ENCODE data around the gene LSM10.
A peak's percentile ranks its signal among the peaks of the same experiment; 100 is the strongest.

LSM10 gene

DNA sequence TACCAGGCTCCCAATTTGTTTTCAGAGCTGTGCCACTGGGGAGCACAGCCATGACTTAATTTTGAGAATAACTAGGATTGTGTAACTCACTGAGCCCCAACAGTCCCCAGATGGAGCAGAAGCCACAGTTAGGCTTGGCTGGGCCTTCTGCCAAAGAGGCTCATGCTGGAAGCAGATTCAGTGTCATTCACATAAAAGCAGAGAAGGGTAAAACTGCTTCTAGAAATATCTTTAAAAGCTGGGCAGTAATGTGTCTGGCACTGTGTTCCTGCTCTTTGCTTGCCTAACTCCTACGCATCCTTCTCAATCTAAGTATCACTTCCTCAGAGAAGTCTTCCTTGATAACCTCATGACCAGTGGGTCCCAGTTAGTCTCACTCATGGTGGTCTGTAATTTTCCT is 32.3 kb downstream of the LSM10 start:
- Mint-ChIP-seq H3K27ac (peak overlapping the region; percentile 89), H3K4me1 (ENCODE audit: low read depth) (peaks cover 33% of the 10 kb centered on the region)

DNA sequence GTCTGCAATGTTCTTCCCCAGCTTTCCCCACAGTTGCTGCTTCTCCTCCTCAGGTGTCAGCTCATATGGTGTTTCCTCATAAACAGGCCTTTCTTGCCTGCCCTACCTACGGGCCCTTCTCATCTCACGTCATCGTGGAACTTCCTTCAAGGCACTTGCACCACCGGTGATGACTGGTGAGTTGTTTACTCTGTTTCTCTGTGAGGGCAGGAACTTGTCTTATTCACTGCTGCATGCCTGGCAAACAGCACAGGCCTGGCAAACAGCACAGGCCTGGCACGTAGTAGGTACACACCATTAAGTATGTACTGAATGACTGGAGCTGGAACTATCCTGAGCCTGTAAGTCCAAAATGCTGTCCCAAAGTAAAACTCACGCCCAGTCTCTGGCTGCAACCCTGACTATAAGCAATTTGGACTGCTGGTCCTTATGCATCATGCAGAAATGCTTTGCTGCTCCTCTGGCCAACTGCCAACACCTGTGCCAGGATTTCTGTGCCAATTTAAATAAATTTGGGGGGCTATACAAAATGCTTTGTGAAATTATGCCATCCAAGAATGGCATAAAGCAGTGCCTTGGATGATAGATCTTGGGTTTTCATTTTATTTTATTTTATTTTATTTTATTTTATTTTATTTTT is 37.7 kb downstream of the LSM10 start:
- Mint-ChIP-seq H3K9me3 (no peaks in the 10 kb centered on the region), H3K27ac (peak overlapping the region; percentile 90), H3K36me3 (ENCODE audit: low read depth) (peaks cover 32% of the 10 kb centered on the region), H3K27me3 (ENCODE audit: low read depth) (no peaks in the 10 kb centered on the region), H3K4me3 (peak overlapping the region; percentile 1), H3K4me1 (ENCODE audit: low read depth) (peaks cover 8% of the 10 kb centered on the region)
- no peak for DNase-seq (ENCODE audit: low spot score)

More for the DNA sequence above, 32.3 kb downstream of the LSM10 start:
- DNase-seq (ENCODE audit: low spot score) = no peak
- Mint-ChIP-seq H3K4me3 (no peak overlapping the region), H3K36me3 (ENCODE audit: low read depth) (peaks cover 21% of the 10 kb centered on the region), H3K9me3 (no peaks in the 10 kb centered on the region), H3K27me3 (ENCODE audit: low read depth) (no peaks in the 10 kb centered on the region)

DNA sequence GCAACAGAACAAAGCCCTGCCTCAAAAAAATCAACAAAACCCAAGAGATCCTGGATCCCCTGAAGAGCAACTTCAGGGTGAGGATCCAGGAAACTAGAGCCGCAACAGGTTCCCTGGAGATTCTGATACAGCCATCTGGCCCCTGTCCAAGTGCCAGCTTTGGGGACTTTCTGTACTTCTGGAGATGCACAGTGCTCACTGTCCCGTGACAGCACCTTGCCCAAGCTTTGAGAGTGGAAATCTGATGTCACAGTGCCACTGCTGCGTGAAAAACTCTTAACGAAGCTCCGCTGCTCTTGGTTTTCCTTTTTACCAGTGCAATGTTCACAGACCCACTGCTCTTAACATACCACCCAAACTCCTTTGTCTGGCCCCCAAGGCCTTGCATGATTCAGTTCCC is 38.3 kb downstream of the LSM10 start:
- peak overlapping the region; percentile 1 for H3K4me3 Mint-ChIP-seq
- no peaks in the 10 kb centered on the region for H3K9me3 Mint-ChIP-seq
- H3K27me3 Mint-ChIP-seq (ENCODE audit: low read depth) = no peaks in the 10 kb centered on the region
- peak overlapping the region; percentile 90 for H3K27ac Mint-ChIP-seq
- H3K36me3 Mint-ChIP-seq (ENCODE audit: low read depth) = peaks cover 34% of the 10 kb centered on the region
- DNase-seq (ENCODE audit: low spot score) = no peak
- peaks cover 8% of the 10 kb centered on the region for H3K4me1 Mint-ChIP-seq (ENCODE audit: low read depth)

DNA sequence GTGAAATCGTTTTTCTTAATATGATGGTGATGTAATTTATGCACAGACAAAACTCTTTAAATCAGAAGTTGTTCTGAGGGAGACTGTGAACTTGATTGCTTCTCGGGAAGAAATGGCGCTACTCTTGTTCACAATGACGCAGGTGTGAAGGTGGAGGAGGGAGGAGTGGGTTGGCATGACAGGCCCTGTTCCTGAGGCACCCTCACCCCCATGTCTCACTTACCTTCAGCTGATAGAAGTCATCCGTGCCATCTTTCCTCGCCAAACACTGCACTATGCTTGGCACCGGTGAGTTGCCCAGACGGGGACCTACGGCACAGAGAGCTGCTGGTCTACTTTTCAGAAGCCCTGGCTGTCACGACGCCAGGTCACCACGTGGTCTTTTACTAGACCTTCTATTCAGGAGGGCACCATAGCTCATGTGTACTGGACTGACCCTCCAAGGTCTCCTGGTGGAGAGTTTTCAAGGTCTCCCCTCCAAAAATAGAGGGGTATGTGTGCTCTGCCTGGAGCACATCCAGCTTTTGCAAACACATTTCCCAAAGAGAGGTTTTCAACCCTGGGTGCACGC is 39.1 kb downstream of the LSM10 start:
- H3K27ac Mint-ChIP-seq = peak overlapping the region; percentile 11

GRCh38 chr1:36355811-36356210 is 41.9 kb downstream of the LSM10 start:
- no peak overlapping the region for H3K27ac Mint-ChIP-seq
- DNase-seq (ENCODE audit: low spot score) = no peak
- H3K4me1 Mint-ChIP-seq (ENCODE audit: low read depth) = peaks cover 13% of the 10 kb centered on the region
- H3K4me3 Mint-ChIP-seq = no peak overlapping the region
- H3K9me3 Mint-ChIP-seq = no peaks in the 10 kb centered on the region
- peaks cover 41% of the 10 kb centered on the region for H3K36me3 Mint-ChIP-seq (ENCODE audit: low read depth)
- no peaks in the 10 kb centered on the region for H3K27me3 Mint-ChIP-seq (ENCODE audit: low read depth)

More for the DNA sequence above, 39.1 kb downstream of the LSM10 start:
- Mint-ChIP-seq H3K4me1 (ENCODE audit: low read depth) (peaks cover 8% of the 10 kb centered on the region), H3K36me3 (ENCODE audit: low read depth) (peaks cover 40% of the 10 kb centered on the region), H3K4me3 (no peak overlapping the region), H3K27me3 (ENCODE audit: low read depth) (no peaks in the 10 kb centered on the region), H3K9me3 (no peaks in the 10 kb centered on the region)
- no peak for DNase-seq (ENCODE audit: low spot score)

GRCh38 chr1:36354486-36354885 is 43.2 kb downstream of the LSM10 start:
- Mint-ChIP-seq H3K27me3 (ENCODE audit: low read depth) (no peaks in the 10 kb centered on the region), H3K9me3 (no peaks in the 10 kb centered on the region), H3K4me3 (no peak overlapping the region), H3K27ac (peak overlapping the region; percentile 39), H3K4me1 (ENCODE audit: low read depth) (peaks cover 12% of the 10 kb centered on the region), H3K36me3 (ENCODE audit: low read depth) (peaks cover 43% of the 10 kb centered on the region)
- DNase-seq (ENCODE audit: low spot score) = no peak

GRCh38 chr1:36352910-36353878 is 44.5 kb downstream of the LSM10 start:
- no peaks in the 10 kb centered on the region for H3K27me3 Mint-ChIP-seq (ENCODE audit: low read depth)
- H3K4me1 Mint-ChIP-seq (ENCODE audit: low read depth) = peaks cover 11% of the 10 kb centered on the region

DNA sequence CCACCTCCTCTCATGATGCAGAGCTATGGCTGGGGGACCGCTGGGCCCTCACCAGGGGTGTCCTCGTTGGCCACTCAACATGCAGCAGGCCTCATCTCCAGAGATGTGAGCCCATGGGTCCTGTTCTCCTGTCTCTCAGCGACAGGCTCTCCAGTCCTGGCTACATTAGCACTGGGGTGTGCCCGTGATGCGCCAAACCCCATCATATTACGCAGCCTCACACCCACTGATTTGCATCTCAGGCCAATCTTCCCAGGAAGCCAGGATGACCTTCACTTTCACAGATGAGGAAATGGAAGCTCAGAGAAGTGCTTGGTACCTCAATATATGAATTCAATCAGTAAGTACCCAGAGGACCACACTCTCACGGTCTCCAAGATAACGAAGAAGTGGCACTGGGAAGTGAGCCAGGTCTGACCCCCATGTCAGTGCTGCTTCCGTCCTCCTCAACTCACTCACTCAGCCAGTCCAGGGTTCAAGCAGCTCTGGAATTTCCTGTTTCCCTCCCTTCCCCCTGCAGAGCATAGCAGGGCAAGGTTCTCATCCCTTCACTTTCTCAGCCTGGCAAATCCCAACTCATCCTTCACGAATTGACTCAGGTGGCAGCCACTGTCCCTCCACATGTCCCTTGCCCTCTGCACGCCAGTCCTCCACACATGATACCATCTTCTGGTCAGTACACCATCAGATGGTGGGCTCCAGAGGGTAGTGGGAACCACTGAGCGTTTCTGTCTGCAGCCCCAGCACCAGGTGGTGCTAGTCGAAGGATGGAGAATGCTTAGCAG is 45.4 kb downstream of the LSM10 start:
- no peak overlapping the region for H3K27ac Mint-ChIP-seq
- peaks cover 40% of the 10 kb centered on the region for H3K36me3 Mint-ChIP-seq (ENCODE audit: low read depth)
- H3K4me3 Mint-ChIP-seq = no peak overlapping the region
- H3K27me3 Mint-ChIP-seq (ENCODE audit: low read depth) = no peaks in the 10 kb centered on the region
- H3K4me1 Mint-ChIP-seq (ENCODE audit: low read depth) = peaks cover 11% of the 10 kb centered on the region
- DNase-seq (ENCODE audit: low spot score) = no peak
- H3K9me3 Mint-ChIP-seq = no peaks in the 10 kb centered on the region

More at GRCh38 chr1:36352910-36353878, 44.5 kb downstream of the LSM10 start:
- no peak for DNase-seq (ENCODE audit: low spot score)
- Mint-ChIP-seq H3K9me3 (no peaks in the 10 kb centered on the region), H3K36me3 (ENCODE audit: low read depth) (peaks cover 38% of the 10 kb centered on the region), H3K27ac (no peak overlapping the region), H3K4me3 (no peak overlapping the region)

DNA sequence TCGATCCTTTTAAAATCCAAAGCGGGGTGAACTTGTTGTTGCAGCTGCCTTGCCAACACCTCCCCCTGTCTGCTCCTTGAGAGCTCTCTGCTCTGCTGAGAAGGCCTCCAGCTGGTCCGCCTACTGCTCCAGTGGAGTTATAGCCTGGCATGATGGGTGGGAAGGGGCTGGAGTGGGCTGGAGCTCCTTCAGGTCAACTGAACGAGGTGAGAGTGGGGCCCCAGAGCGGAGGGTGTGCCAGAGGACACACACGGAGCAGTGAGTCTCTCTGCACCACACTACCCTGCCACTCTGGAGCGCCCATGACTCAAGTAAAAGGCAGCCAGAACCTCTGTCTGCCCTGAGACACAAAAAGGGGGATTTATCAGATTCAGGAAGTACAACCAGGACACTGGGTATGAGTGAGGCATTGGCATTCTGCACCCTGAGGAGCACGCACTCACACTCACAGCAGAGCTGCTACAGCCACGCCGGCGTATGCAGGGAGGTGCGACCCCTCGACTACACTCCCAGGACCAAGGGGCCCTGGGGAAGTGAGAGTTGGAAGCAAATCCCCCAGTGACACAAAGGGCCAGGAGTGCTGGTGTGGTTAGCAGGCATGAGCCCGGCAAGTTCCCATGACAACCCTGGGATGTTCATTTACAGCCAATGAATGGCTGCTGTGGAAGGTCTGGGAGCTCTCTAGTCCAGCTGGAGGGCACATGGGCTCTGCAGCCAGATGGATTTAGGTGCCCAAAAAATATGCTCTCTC is 46.3 kb downstream of the LSM10 start:
- no peak overlapping the region for H3K27ac Mint-ChIP-seq
- peaks cover 41% of the 10 kb centered on the region for H3K36me3 Mint-ChIP-seq (ENCODE audit: low read depth)

GRCh38 chr1:36350659-36351226 is 47.0 kb downstream of the LSM10 start:
- H3K36me3 Mint-ChIP-seq (ENCODE audit: low read depth) = peaks cover 38% of the 10 kb centered on the region
- peak overlapping the region; percentile 15 for H3K4me3 Mint-ChIP-seq
- no peak overlapping the region for H3K27ac Mint-ChIP-seq
- peaks cover 11% of the 10 kb centered on the region for H3K4me1 Mint-ChIP-seq (ENCODE audit: low read depth)
- DNase-seq (ENCODE audit: low spot score) = peak; percentile 12
- H3K9me3 Mint-ChIP-seq = no peaks in the 10 kb centered on the region
- no peaks in the 10 kb centered on the region for H3K27me3 Mint-ChIP-seq (ENCODE audit: low read depth)

More for the DNA sequence above, 46.3 kb downstream of the LSM10 start:
- DNase-seq (ENCODE audit: low spot score) = no peak
- Mint-ChIP-seq H3K4me3 (no peak overlapping the region), H3K27me3 (ENCODE audit: low read depth) (no peaks in the 10 kb centered on the region), H3K4me1 (ENCODE audit: low read depth) (peaks cover 11% of the 10 kb centered on the region), H3K9me3 (no peaks in the 10 kb centered on the region)

- Mint-ChIP-seq H3K9me3 (no peaks in the 10 kb centered on the region), H3K4me3 (no peak overlapping the region), H3K4me1 (ENCODE audit: low read depth) (peaks cover 11% of the 10 kb centered on the region), H3K36me3 (ENCODE audit: low read depth) (peaks cover 39% of the 10 kb centered on the region), H3K27me3 (ENCODE audit: low read depth) (no peaks in the 10 kb centered on the region), H3K27ac (no peak overlapping the region)
- DNase-seq (ENCODE audit: low spot score) = no peak
These were observed 47.9 kb downstream of the LSM10 start for GRCh38 chr1:36349839-36350238.

DNA sequence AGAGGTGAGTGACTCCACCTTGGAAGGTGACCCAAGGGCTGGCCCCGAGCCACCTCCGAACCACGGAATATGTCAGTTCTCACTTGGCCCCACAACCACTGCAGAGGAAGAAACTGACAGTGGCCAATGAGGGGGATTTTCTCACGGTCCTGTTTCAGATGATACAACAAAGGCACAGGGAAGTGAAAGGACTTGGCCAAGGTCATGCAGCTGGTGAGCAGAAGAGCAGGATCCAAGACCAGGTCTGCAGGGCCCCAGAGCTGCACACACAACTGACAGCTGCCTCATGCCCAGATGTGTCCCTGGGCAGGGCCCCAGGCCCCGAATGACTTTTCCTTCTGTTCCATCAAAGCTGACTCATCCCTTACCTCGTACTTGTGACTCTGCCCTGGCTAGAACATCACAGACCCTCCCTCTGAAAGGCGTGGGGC is 48.5 kb downstream of the LSM10 start:
- H3K4me3 Mint-ChIP-seq = no peak overlapping the region
- no peaks in the 10 kb centered on the region for H3K27me3 Mint-ChIP-seq (ENCODE audit: low read depth)
- H3K4me1 Mint-ChIP-seq (ENCODE audit: low read depth) = peaks cover 11% of the 10 kb centered on the region
- no peak overlapping the region for H3K27ac Mint-ChIP-seq
- H3K36me3 Mint-ChIP-seq (ENCODE audit: low read depth) = peaks cover 39% of the 10 kb centered on the region
- DNase-seq (ENCODE audit: low spot score) = no peak
- H3K9me3 Mint-ChIP-seq = no peaks in the 10 kb centered on the region

All from T-helper 2 cell treated with Interferon-gamma antibody and Interleukin-4, amounts not matched to agents 5 μg/mL and 100 μg/mL, for 36 hours (primary cell).